ENCODE data around the gene TMEM238. TPM values are rescaled to one million over a fixed set of nuclear protein-coding genes. Genes with fewer than 3 reads are reported as not detected.
"Not testable (repeated sequence)": the region's sequence is repeated elsewhere in the genome, so short reads cannot be mapped to it uniquely, and the experiment has no call there.

Gene TMEM238
- total and polyA plus RNA-seq, 8 donors, result 0.48 to 33.9 (median 1.1) TPM

DNA sequence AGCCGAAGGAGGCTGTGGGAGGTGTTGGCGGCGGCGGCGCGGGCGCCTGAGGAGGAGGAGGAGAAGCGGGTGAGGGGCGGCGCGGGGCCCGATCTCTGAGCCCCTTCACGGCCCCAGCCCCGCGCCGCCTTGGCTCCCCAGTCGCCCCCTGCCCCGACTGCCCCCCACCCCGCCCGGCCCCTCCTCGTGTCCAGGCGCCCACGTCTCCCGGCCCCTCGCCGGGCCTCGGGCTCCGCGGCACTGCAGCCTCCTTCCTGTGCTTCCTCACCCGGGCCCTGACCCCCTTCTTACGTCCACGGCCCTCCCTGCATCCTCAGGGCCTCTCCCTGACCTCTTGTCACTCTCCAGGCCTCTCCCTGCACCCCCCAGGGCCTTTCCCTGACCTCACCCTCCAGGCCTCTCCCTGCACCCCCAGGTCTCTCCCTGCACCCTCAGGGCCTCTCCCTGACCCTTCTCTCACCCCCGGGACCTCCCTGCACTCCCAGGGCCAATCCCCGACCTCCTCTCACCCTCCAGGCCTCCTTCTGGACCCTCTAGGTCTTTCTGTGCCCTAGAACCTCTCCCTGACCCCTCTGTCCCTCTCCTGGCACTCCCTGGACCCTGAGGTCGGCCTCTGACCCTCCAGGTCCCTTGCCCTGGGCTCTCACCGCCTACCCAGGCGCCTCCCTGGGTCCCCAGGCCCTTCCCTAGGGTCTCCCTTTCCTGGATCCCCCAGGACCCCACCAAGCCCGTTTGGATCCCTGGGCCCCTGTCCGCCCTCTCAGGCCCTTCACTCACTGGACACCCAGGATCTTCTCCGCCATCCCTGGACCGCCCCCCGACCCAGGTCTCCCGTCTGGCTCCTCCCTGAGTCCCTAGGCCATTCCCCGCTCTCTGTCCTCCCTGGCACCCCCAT is 44.0 kb downstream of the TMEM238 start:
- Histone ChIP-seq H3K27ac (peak overlapping the region; percentile 77 to 97), H3K9me3 (no peaks in the 10 kb centered on the region), H3K36me3 (peaks cover 0 to 29% of the 10 kb centered on the region in 2 donors), H3K27me3 (peaks cover 0 to 13% of the 10 kb centered on the region in 2 donors), H3K4me3 (peak overlapping the region; percentile 46 to 63), H3K4me1 (peaks cover 8 to 24% of the 10 kb centered on the region in 2 donors)
- DNase-seq, result no peak
- intact Hi-C loops (cut with DNase I), result no loop called here
- no peak for ATAC-seq
- TF ChIP-seq, protein P1, sequence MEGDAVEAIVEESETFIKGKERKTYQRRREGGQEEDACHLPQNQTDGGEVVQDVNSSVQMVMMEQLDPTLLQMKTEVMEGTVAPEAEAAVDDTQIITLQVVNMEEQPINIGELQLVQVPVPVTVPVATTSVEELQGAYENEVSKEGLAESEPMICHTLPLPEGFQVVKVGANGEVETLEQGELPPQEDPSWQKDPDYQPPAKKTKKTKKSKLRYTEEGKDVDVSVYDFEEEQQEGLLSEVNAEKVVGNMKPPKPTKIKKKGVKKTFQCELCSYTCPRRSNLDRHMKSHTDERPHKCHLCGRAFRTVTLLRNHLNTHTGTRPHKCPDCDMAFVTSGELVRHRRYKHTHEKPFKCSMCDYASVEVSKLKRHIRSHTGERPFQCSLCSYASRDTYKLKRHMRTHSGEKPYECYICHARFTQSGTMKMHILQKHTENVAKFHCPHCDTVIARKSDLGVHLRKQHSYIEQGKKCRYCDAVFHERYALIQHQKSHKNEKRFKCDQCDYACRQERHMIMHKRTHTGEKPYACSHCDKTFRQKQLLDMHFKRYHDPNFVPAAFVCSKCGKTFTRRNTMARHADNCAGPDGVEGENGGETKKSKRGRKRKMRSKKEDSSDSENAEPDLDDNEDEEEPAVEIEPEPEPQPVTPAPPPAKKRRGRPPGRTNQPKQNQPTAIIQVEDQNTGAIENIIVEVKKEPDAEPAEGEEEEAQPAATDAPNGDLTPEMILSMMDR (IDR thresholded peaks at IDR 0.05), result no peak

DNA sequence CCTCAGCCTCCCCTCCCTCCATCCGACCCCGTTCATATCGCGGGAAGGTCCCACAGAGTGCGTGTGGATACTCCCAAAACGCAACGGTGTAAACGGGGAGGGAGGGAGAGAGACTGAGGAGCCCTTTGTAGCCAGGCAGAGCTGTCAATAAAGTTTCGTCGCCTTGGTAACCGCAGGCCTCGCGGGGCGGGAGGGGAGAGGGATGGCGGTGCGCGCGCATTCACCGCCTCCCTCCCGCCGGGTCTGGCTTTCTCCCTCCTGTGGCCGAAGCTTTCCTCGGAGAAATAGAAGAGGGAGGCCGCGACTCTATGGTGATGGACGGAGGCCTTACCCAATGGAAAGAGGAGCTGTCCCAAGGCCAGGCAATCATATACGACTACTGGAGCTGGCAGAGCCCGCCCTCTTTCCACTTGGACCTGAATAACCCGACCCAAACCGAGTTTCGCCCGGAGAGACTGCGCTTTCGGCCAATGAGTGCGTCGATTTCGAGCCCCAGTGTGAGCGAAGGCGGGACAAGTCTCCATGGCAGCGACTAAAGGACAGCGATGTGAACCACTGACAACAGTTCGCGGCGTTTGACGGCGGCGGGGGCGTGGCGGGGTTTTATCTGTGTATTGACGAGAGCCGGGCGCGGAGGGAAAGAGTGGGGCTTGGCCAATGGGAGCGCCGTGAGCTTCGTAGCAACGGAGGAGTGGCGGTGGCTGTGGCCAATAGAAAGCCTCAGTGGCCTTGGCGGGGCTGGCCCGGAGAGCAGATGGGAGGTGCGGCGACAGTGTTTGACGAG is 44.8 kb downstream of the TMEM238 start, which contains the start of gene KMT5C:
Gene KMT5C, plus strand, starts transcription at position 772 of the 784 bp plus-strand sequence. CDS start 2,061 bp downstream, outside the sequence.
- peak within 1 kb of the TSS; percentile 46 to 63 for H3K4me3 ChIP-seq
- H3K36me3 ChIP-seq, result peaks cover 0 to 21% of the 10 kb centered on the region in 2 donors
- H3K27ac ChIP-seq, result peak within 1 kb of the TSS; percentile 95 to 97
- no peaks in the 10 kb centered on the region for H3K9me3 ChIP-seq
- peaks cover 8 to 24% of the 10 kb centered on the region in 2 donors for H3K4me1 ChIP-seq
- TF ChIP-seq, protein P1 (IDR thresholded peaks at IDR 0.05), result peak; percentile 21 to 52
- ATAC-seq (peak; percentile 89), DNase-seq (peak; percentile 99 to 100 (median 100))
- intact Hi-C loops (cut with DNase I), result no loop called here
- peaks cover 0 to 20% of the 10 kb centered on the region in 2 donors for H3K27me3 ChIP-seq

DNA sequence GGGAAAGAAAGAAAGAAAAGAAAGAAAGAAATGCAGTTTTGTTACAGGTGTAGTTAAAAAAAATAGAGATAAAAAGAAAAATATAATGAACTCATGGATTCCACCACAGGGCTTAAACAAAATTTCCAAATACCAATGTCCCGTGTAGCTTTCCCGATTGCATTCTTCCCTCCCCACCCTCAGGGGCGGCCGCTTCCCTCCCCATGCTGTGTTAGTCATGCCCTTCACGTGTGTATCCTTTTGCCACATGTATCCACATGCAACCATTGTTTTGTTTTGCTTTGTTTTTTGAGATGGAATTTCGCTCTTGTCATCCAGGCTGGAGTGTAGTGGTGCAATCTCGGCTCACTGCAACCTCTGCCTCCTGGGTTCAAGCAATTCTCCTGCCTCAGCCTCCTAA is 48.0 kb downstream of the TMEM238 start:
- Histone ChIP-seq H3K27ac (no peak overlapping the region), H3K36me3 (no peaks in the 10 kb centered on the region), H3K4me3 (no peak overlapping the region), H3K27me3 (peaks cover 0 to 41% of the 10 kb centered on the region in 2 donors), H3K9me3 (no peaks in the 10 kb centered on the region), H3K4me1 (peaks cover 8 to 26% of the 10 kb centered on the region in 2 donors)
- no peak for ATAC-seq
- intact Hi-C loops (cut with DNase I), result no loop called here
- no peak for DNase-seq
- TF ChIP-seq, protein P1 (IDR thresholded peaks at IDR 0.05), result no peak

DNA sequence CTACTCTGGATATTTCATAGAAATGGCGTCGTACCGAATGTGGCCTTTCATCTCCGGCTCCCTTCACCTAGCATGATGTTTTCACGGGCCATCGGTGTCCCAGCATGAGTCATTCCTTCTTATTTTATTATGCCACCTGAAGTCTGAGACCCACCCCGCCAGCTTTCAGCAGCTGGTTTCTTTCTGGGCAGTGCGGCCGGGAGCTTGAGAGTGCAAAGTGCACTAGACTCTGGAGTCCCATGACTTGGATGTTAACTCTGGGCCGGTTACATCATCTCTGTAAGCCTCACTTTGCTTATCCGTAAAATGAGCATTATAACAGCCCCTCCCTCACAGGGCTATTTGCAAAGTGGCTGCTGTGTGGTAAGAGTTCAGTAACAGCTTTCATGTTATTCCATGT is 50.2 kb downstream of the TMEM238 start:
- TF ChIP-seq, protein P1 (IDR thresholded peaks at IDR 0.05), result no peak
- intact Hi-C loops (cut with DNase I), result no loop called here
- DNase-seq (no peak), ATAC-seq (no peak)
- Histone ChIP-seq H3K27ac (no peak overlapping the region), H3K36me3 (no peaks in the 10 kb centered on the region), H3K9me3 (no peaks in the 10 kb centered on the region), H3K4me3 (no peak overlapping the region), H3K27me3 (peaks cover 0 to 41% of the 10 kb centered on the region in 2 donors), H3K4me1 (peaks cover 4 to 25% of the 10 kb centered on the region in 2 donors)

DNA sequence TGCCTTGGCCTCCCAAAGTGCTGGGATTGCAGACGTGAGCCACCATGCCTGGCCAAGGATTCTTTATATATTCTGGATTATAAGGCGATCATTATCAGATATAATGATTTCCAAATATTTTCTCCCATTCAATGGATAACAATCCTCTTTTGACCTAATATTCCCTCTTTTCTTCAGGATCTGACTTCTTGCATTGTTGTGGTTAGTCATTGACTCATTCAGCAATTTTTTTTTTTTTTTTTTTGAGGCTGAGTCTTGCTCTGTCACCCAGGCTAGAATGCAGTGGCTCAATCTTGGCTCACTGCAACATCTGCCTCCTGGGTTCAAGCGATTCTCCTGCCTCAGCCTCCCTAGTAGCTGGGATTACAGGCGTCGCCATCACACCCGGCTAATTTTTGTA is 54.3 kb downstream of the TMEM238 start:
- H3K36me3 ChIP-seq; H3K4me3 ChIP-seq; ATAC-seq; H3K27ac ChIP-seq; DNase-seq; intact Hi-C loops (cut with DNase I); H3K9me3 ChIP-seq: not testable (repeated sequence)
- H3K4me1 ChIP-seq, result peaks cover 0 to 40% of the 10 kb centered on the region in 2 donors
- H3K27me3 ChIP-seq, result peaks cover 0 to 25% of the 10 kb centered on the region in 2 donors

Other genes starting within 250 kb of the TMEM238 start
- gene TNNT1, start 235.1 kb downstream of the TMEM238 start, total RNA-seq, result 1 to 10 TPM in 1 of 2 donors, not detected in 1; 1.6 TPM
- gene TNNT1, start 235.1 kb downstream of the TMEM238 start, polyA plus RNA-seq (ENCODE audit: insufficient read length in 6 of 6), result 1 to 10 TPM; 1.1 to 4.3 (median 1.6) TPM
- gene TNNI3, start 226.6 kb downstream of the TMEM238 start, total RNA-seq, result 1 to 10 TPM; 1.2 to 1.6 TPM
- 1 to 10 TPM in 1 of 6 donors, under 1 TPM in 4, not detected in 1; 0.75 to 1.6 (median 0.84) TPM for gene TNNI3, start 226.6 kb downstream of the TMEM238 start, polyA plus RNA-seq (ENCODE audit: insufficient read length in 6 of 6)
- 10 to 100 TPM in 1 of 2 donors, under 1 TPM in 1; 0.76 to 11.0 TPM for gene DNAAF3, start 217.7 kb downstream of the TMEM238 start, total RNA-seq
- gene DNAAF3, start 217.7 kb downstream of the TMEM238 start, polyA plus RNA-seq (ENCODE audit: insufficient read length in 6 of 6), result 1 to 10 TPM; 1.7 to 6.9 (median 5.4) TPM
- not detected for gene SYT5, start 204.0 kb downstream of the TMEM238 start, total RNA-seq
- gene SYT5, start 204.0 kb downstream of the TMEM238 start, polyA plus RNA-seq (ENCODE audit: insufficient read length in 6 of 6), result 1 to 10 TPM in 3 of 6 donors, under 1 TPM in 3; 0.61 to 1.5 (median 0.94) TPM
- under 1 TPM; 0.20 to 0.63 TPM for gene PTPRH, start 174.8 kb downstream of the TMEM238 start, total RNA-seq
- gene PTPRH, start 174.8 kb downstream of the TMEM238 start, polyA plus RNA-seq (ENCODE audit: insufficient read length in 6 of 6), result under 1 TPM; 0.10 to 0.32 (median 0.20) TPM
- 1 to 10 TPM; 1.9 to 2.7 TPM for gene TMEM86B, start 155.5 kb downstream of the TMEM238 start, total RNA-seq
- 1 to 10 TPM; 2.3 to 4.4 (median 2.7) TPM for gene TMEM86B, start 155.5 kb downstream of the TMEM238 start, polyA plus RNA-seq (ENCODE audit: insufficient read length in 6 of 6)
- gene PPP6R1, start 125.3 kb downstream of the TMEM238 start, total RNA-seq, result 10 to 100 TPM; 56.0 to 81.8 TPM
- 10 to 100 TPM; 33.4 to 43.8 (median 39.8) TPM for gene PPP6R1, start 125.3 kb downstream of the TMEM238 start, polyA plus RNA-seq (ENCODE audit: insufficient read length in 6 of 6)
- 10 to 100 TPM; 23.8 to 31.0 TPM for gene HSPBP1, start 104.2 kb downstream of the TMEM238 start, total RNA-seq
- gene HSPBP1, start 104.2 kb downstream of the TMEM238 start, polyA plus RNA-seq (ENCODE audit: insufficient read length in 6 of 6), result 10 to 100 TPM; 23.7 to 38.4 (median 30.5) TPM
- gene BRSK1, start 100.3 kb downstream of the TMEM238 start, total RNA-seq, result 1 to 10 TPM; 2.2 to 3.3 TPM
- gene BRSK1, start 100.3 kb downstream of the TMEM238 start, polyA plus RNA-seq (ENCODE audit: insufficient read length in 6 of 6), result 10 to 100 TPM; 11.7 to 18.1 (median 14.9) TPM
- gene TMEM150B, start 59.0 kb downstream of the TMEM238 start, total RNA-seq, result 10 to 100 TPM; 13.3 to 29.5 TPM
- gene TMEM150B, start 59.0 kb downstream of the TMEM238 start, polyA plus RNA-seq (ENCODE audit: insufficient read length in 6 of 6), result 1 to 10 TPM in 1 of 6 donors, under 1 TPM in 5; 0.49 to 1.2 (median 0.82) TPM
- 10 to 100 TPM; 12.9 to 15.5 TPM for gene KMT5C, start 44.4 kb downstream of the TMEM238 start, total RNA-seq
- gene KMT5C, start 44.4 kb downstream of the TMEM238 start, polyA plus RNA-seq (ENCODE audit: insufficient read length in 6 of 6), result 10 to 100 TPM; 20.8 to 27.6 (median 22.4) TPM
- gene COX6B2, start 29.6 kb downstream of the TMEM238 start, total RNA-seq, result under 1 TPM in 1 of 2 donors, not detected in 1; 0.24 TPM
- gene COX6B2, start 29.6 kb downstream of the TMEM238 start, polyA plus RNA-seq (ENCODE audit: insufficient read length in 6 of 6), result under 1 TPM; 0.20 to 0.75 (median 0.59) TPM
- not detected for gene GARIN5B, start 21.0 kb downstream of the TMEM238 start, total RNA-seq
- under 1 TPM in 2 of 6 donors, not detected in 4; 0.04 to 0.06 TPM for gene GARIN5B, start 21.0 kb downstream of the TMEM238 start, polyA plus RNA-seq (ENCODE audit: insufficient read length in 6 of 6)
- gene IL11, start 13.8 kb downstream of the TMEM238 start, total RNA-seq, result under 1 TPM; 0.10 to 0.44 TPM
- under 1 TPM; 0.16 to 0.90 (median 0.43) TPM for gene IL11, start 13.8 kb downstream of the TMEM238 start, polyA plus RNA-seq (ENCODE audit: insufficient read length in 6 of 6)
- 1 to 10 TPM in 1 of 2 donors, not detected in 1; 9.3 TPM for gene TMEM190, start 7.5 kb downstream of the TMEM238 start, total RNA-seq
- gene TMEM190, start 7.5 kb downstream of the TMEM238 start, polyA plus RNA-seq (ENCODE audit: insufficient read length in 6 of 6), result 10 to 100 TPM in 1 of 6 donors, 1 to 10 TPM in 5; 1.2 to 15.6 (median 4.5) TPM
- 1,000 to 10,000 TPM; 1,601 to 1,774 TPM for gene RPL28, start 1.6 kb upstream of the TMEM238 start, total RNA-seq
- 1,000 to 10,000 TPM; 1,216 to 1,673 (median 1,335) TPM for gene RPL28, start 1.6 kb upstream of the TMEM238 start, polyA plus RNA-seq (ENCODE audit: insufficient read length in 6 of 6)
- 10 to 100 TPM; 26.5 to 39.1 TPM for gene UBE2S, start 23.5 kb upstream of the TMEM238 start, total RNA-seq
- 10 to 100 TPM; 27.4 to 71.2 (median 35.7) TPM for gene UBE2S, start 23.5 kb upstream of the TMEM238 start, polyA plus RNA-seq (ENCODE audit: insufficient read length in 6 of 6)
- gene SHISA7, start 59.0 kb upstream of the TMEM238 start, total RNA-seq, result not detected
- gene SHISA7, start 59.0 kb upstream of the TMEM238 start, polyA plus RNA-seq (ENCODE audit: insufficient read length in 6 of 6), result under 1 TPM; 0.11 to 0.23 (median 0.20) TPM
- gene ISOC2, start 77.3 kb upstream of the TMEM238 start, total RNA-seq, result 10 to 100 TPM; 36.2 to 49.4 TPM
- 10 to 100 TPM; 23.8 to 38.3 (median 29.6) TPM for gene ISOC2, start 77.3 kb upstream of the TMEM238 start, polyA plus RNA-seq (ENCODE audit: insufficient read length in 6 of 6)
- gene C19orf85, start 80.5 kb upstream of the TMEM238 start, total RNA-seq, result not detected
- gene C19orf85, start 80.5 kb upstream of the TMEM238 start, polyA plus RNA-seq (ENCODE audit: insufficient read length in 6 of 6), result not detected
- gene ZNF628, start 92.3 kb upstream of the TMEM238 start, total RNA-seq, result 1 to 10 TPM; 8.7 to 9.5 TPM
- 1 to 10 TPM; 1.6 to 5.4 (median 2.8) TPM for gene ZNF628, start 92.3 kb upstream of the TMEM238 start, polyA plus RNA-seq (ENCODE audit: insufficient read length in 6 of 6)
- gene NAT14, start 100.9 kb upstream of the TMEM238 start, total RNA-seq, result 10 to 100 TPM; 22.9 to 37.2 TPM
- gene NAT14, start 100.9 kb upstream of the TMEM238 start, polyA plus RNA-seq (ENCODE audit: insufficient read length in 6 of 6), result 10 to 100 TPM; 34.7 to 46.6 (median 41.3) TPM
- 10 to 100 TPM in 1 of 2 donors, 1 to 10 TPM in 1; 5.3 to 45.9 TPM for gene SSC5D, start 104.1 kb upstream of the TMEM238 start, total RNA-seq
- gene SSC5D, start 104.1 kb upstream of the TMEM238 start, polyA plus RNA-seq (ENCODE audit: insufficient read length in 6 of 6), result 10 to 100 TPM in 1 of 6 donors, 1 to 10 TPM in 5; 4.1 to 12.7 (median 8.0) TPM
- gene SBK2, start 152.8 kb upstream of the TMEM238 start, total RNA-seq, result not detected
- gene SBK2, start 152.8 kb upstream of the TMEM238 start, polyA plus RNA-seq (ENCODE audit: insufficient read length in 6 of 6), result under 1 TPM in 1 of 6 donors, not detected in 5; 0.20 TPM
- gene SBK3, start 161.3 kb upstream of the TMEM238 start, total RNA-seq, result under 1 TPM; 0.26 to 0.50 TPM
- 1 to 10 TPM in 2 of 6 donors, under 1 TPM in 4; 0.46 to 1.7 (median 0.69) TPM for gene SBK3, start 161.3 kb upstream of the TMEM238 start, polyA plus RNA-seq (ENCODE audit: insufficient read length in 6 of 6)
- 10 to 100 TPM; 12.8 to 14.7 TPM for gene ZNF579, start 196.6 kb upstream of the TMEM238 start, total RNA-seq
- 10 to 100 TPM; 10.7 to 13.9 (median 12.5) TPM for gene ZNF579, start 196.6 kb upstream of the TMEM238 start, polyA plus RNA-seq (ENCODE audit: insufficient read length in 6 of 6)
- 10 to 100 TPM; 11.0 to 14.4 TPM for gene FIZ1, start 215.2 kb upstream of the TMEM238 start, total RNA-seq
- gene FIZ1, start 215.2 kb upstream of the TMEM238 start, polyA plus RNA-seq (ENCODE audit: insufficient read length in 6 of 6), result 10 to 100 TPM; 16.7 to 22.6 (median 19.6) TPM
- 10 to 100 TPM; 22.3 to 22.4 TPM for gene ZNF524, start 216.0 kb upstream of the TMEM238 start, total RNA-seq
- gene ZNF524, start 216.0 kb upstream of the TMEM238 start, polyA plus RNA-seq (ENCODE audit: insufficient read length in 6 of 6), result 1 to 10 TPM; 4.9 to 9.0 (median 6.9) TPM
- gene ZNF865, start 221.4 kb upstream of the TMEM238 start, total RNA-seq, result 10 to 100 TPM; 13.7 to 16.1 TPM
- 10 to 100 TPM in 2 of 6 donors, 1 to 10 TPM in 4; 5.9 to 12.2 (median 8.4) TPM for gene ZNF865, start 221.4 kb upstream of the TMEM238 start, polyA plus RNA-seq (ENCODE audit: insufficient read length in 6 of 6)
- 1 to 10 TPM; 6.0 to 8.0 TPM for gene ZNF784, start 240.3 kb upstream of the TMEM238 start, total RNA-seq
- gene ZNF784, start 240.3 kb upstream of the TMEM238 start, polyA plus RNA-seq (ENCODE audit: insufficient read length in 6 of 6), result 10 to 100 TPM in 1 of 6 donors, 1 to 10 TPM in 5; 8.3 to 11.6 (median 8.9) TPM

All from left lung (tissue), 10 donors.